K562 (cell line): Measurements from ENCODE around the gene ZNF775. TPM values are rescaled to one million over a fixed set of nuclear protein-coding genes. Genes with fewer than 3 reads are reported as not detected.
A peak's percentile ranks its signal among the peaks of the same experiment; 100 is the strongest.

Source experiments
- ATAC-seq: fragments of 200-7000 bp; cut with Tn5 transposase; 3 replicates; pipeline ENCODE4 v1.9.1; 2020; ENCODE audit warnings: moderate library complexity
- BruUV-seq: library from RNA; stranded (reverse); fragments of 400-500 nt; replicated peaks from 2 replicates; lab custom pipeline; 2021; lab: Mats Ljungman, UMichigan
- CTCF ChIA-PET: fragments of 300-600 bp; formaldehyde crosslinking; extraction: SDS; loops from one replicate; lab custom pipeline; 2021; ENCODE audit warnings: low intra/inter-chr PET ratio; lab: Yijun Ruan, JAX
- POLR2A ChIA-PET: fragments of 300-600, 350-650 bp; sonication (Branson Sonifier 250); formaldehyde crosslinking; extraction: SDS; loops from one replicate; lab custom pipeline; 2021; ENCODE audit warnings: antibody characterized with exemption, inconsistent platforms; lab: Yijun Ruan, JAX
- DNase-seq, 4 experiments: peaks; one replicate each; pipeline versions ENCODE4 v3.0.0 to v3.0.0-alpha.2; 2011 to 2018; ENCODE audit warnings: low spot score in 3 of 4, mixed read lengths in 3 of 4; ENCODE audit errors: extremely low read depth in 1 of 4
- FAIRE-seq: peaks from 2 replicates; lab custom pipeline; 2011; peaks lifted over from hg19 to GRCh38; lab: Jason Lieb, UNC
- H2AFZ ChIP-seq: 2 replicates; pipeline ENCODE4 v1.6.0; 2011; ENCODE audit warnings: low read depth, low read length, control low read depth, inconsistent platforms
- H3K27ac ChIP-seq: fragments of 200-600 bp; 3 replicates; pipeline ENCODE4 v1.8.0; 2011; ENCODE audit warnings: low read depth, mild to moderate bottlenecking, control low read depth, inconsistent platforms, low read length, moderate library complexity, mixed read lengths; ENCODE audit errors: extremely low read depth
- H3K27me3 ChIP-seq, 2 experiments: fragments of 300-600 bp in 1 of 2; 2 replicates in 1 of 2; 3 replicates in 1 of 2; pipeline versions ENCODE4 v1.6.0 to v1.8.0; 2011; ENCODE audit warnings: inconsistent platforms in 2 of 2, low read length in 2 of 2, mild to moderate bottlenecking in 1 of 2, mixed read lengths in 1 of 2, moderate library complexity in 1 of 2; ENCODE audit not compliant: control insufficient read depth in 2 of 2, insufficient read depth in 2 of 2
- H3K36me3 ChIP-seq: fragments of 300-600 bp; 3 replicates; pipeline ENCODE4 v1.8.0; 2011; ENCODE audit warnings: mild to moderate bottlenecking, low read length, inconsistent platforms; ENCODE audit not compliant: control insufficient read depth, insufficient read depth
- H3K4me1 ChIP-seq, 2 experiments: fragments of 200-600 bp in 1 of 2; replicated peaks in 1 of 2; 2 replicates in 1 of 2; 3 replicates in 1 of 2; pipeline versions ENCODE4 v1.5.1 to v1.8.0; 2011; ENCODE audit warnings: inconsistent platforms in 2 of 2, low read length in 2 of 2, mild to moderate bottlenecking in 1 of 2, mixed read lengths in 1 of 2, moderate library complexity in 1 of 2; ENCODE audit not compliant: control insufficient read depth in 2 of 2, insufficient read depth in 2 of 2
- H3K4me2 ChIP-seq: 2 replicates; pipeline ENCODE4 v1.6.1; 2011; ENCODE audit warnings: low read length, control low read depth, inconsistent platforms, mixed read lengths; ENCODE audit not compliant: insufficient read depth
- H3K4me3 ChIP-seq: fragments of 200-600 bp; sonication (generic), shearing (Covaris generic); 2 replicates; pipeline ENCODE4 v1.5.1; 2016; ENCODE audit warnings: control low read depth, inconsistent platforms
- H3K79me2 ChIP-seq: fragments of 200-600 bp; 3 replicates; pipeline ENCODE4 v1.8.0; 2011; ENCODE audit warnings: low read length, inconsistent platforms; ENCODE audit not compliant: control insufficient read depth, insufficient read depth
- H3K9ac ChIP-seq, 2 experiments: 2 replicates each; pipeline versions ENCODE4 v1.6.0 to v1.6.1; 2011; ENCODE audit warnings: low read depth in 2 of 2, low read length in 2 of 2, control low read depth in 1 of 2, inconsistent platforms in 1 of 2, mild to moderate bottlenecking in 1 of 2, mixed read lengths in 1 of 2; ENCODE audit not compliant: insufficient read depth in 1 of 2
- H3K9me1 ChIP-seq: one replicate; pipeline ENCODE4 v1.6.0; 2011; ENCODE audit warnings: inconsistent platforms, mild to moderate bottlenecking, low read length, moderate library complexity; ENCODE audit not compliant: control insufficient read depth, insufficient read depth
- H3K9me3 ChIP-seq: replicated peaks from 2 replicates; pipeline ENCODE4 v1.5.1; 2011; ENCODE audit warnings: low read depth, low read length, inconsistent platforms; ENCODE audit not compliant: control insufficient read depth, insufficient read depth
- H4K20me1 ChIP-seq: replicated peaks from 2 replicates; pipeline ENCODE4 v1.6.1; 2011; ENCODE audit warnings: low read length, inconsistent platforms, mixed read lengths; ENCODE audit not compliant: control insufficient read depth, insufficient read depth
- CTBP1 ChIP-seq: fragments of 450-650 bp; IDR thresholded peaks from 2 replicates; pipeline ENCODE4 v1.6.1; 2016; ENCODE audit warnings: borderline replicate concordance
- HMGN3 ChIP-seq: IDR thresholded peaks from 2 replicates; pipeline ENCODE4 v1.6.1; 2011; ENCODE audit warnings: borderline replicate concordance, low read depth, mild to moderate bottlenecking, mixed read lengths, low read length; ENCODE audit not compliant: insufficient read length; ENCODE audit errors: extremely low read depth
- PCBP1 ChIP-seq: fragments of 200-400 bp; formaldehyde crosslinking; IDR thresholded peaks from 2 replicates; pipeline ENCODE4 v1.6.1; 2018; ENCODE audit warnings: mild to moderate bottlenecking, low read depth, low read length; ENCODE audit not compliant: poor library complexity, severe bottlenecking
- ZC3H8 ChIP-seq: fragments of 450-650 bp; IDR thresholded peaks from 2 replicates; pipeline ENCODE4 v1.6.1; 2017
- ZNF124 ChIP-seq: sonication (generic); formaldehyde crosslinking; IDR thresholded peaks from 2 replicates; pipeline ENCODE4 v1.8.1; 2022; ENCODE audit warnings: missing genetic modification reagents
- WGBS: fragments of 100-300 bp; shearing (Covaris generic); methylation state at CpG from one replicate; pipeline ENCODE4 v1.1.6; 2016; ENCODE audit warnings: low coverage, mixed read lengths; ENCODE audit not compliant: insufficient coverage; ENCODE audit errors: missing lambda C conversion rate; 5-methylcytosine and 5-hydroxymethylcytosine counted together
- in situ Hi-C: fragments of 300-500 bp; cut with MboI; formaldehyde crosslinking; loops from 4 replicates; pipeline ENCODE4 v1.15.0; 2018; ENCODE audit warnings: inconsistent platforms, mixed read lengths
- intact Hi-C: fragments of 100-400 bp; cut with micrococcal nuclease; formaldehyde crosslinking; loops from 2 replicates; pipeline ENCODE4 v1.14.2; 2022
- polyA plus RNA-seq, 8 experiments: library from polyadenylated mRNA; depleted of rRNA in 4 of 8; stranded (reverse) in 5 of 8; unstranded in 3 of 8; fragments of >200 nt; fragmentation: Nextera tagmentation in 2 of 8; fragmentation: Illumina TruSeq in 1 of 8; extraction: Ambion mirVana in 2 of 8; extraction: Trizol in 1 of 8; gene quantifications; 2 replicates each; pipeline versions ENCODE4 v1.2.1 to v1.2.3, GENCODE V29; 2011 to 2014; ENCODE audit warnings: inconsistent platforms in 1 of 8, missing spikeins in 1 of 8
- total RNA-seq, 7 experiments: library from RNA; depleted of rRNA in 6 of 7; stranded (reverse); fragments of >200 nt in 6 of 7; fragmentation: Illumina TruSeq in 2 of 7; extraction: Trizol in 2 of 7; gene quantifications; 2 replicates each; pipeline versions ENCODE4 v1.2.1 to v1.2.3, GENCODE V29; 2011 to 2021; ENCODE audit warnings: low replicate concordance in 1 of 7
- TF ChIP-seq, protein P1 (sequence below): sonication (generic); formaldehyde crosslinking; IDR thresholded peaks from 2 replicates; pipeline ENCODE4 v1.9.0; 2022; ENCODE audit warnings: mild to moderate bottlenecking, missing genetic modification reagents
- TF ChIP-seq, protein P2 (sequence below): fragments of 450-650 bp; IDR thresholded peaks from 2 replicates; pipeline ENCODE4 v1.7.1; 2018; ENCODE audit warnings: mild to moderate bottlenecking, low read depth; ENCODE audit not compliant: partially characterized antibody

The ZNF775 gene
- total and polyA plus RNA-seq, 9 of the 15 experiments (the other 6 are each of a cell fraction or from before 2014, with no cell fraction given), result 0.04 to 18.7 (median 4.9) TPM

DNA sequence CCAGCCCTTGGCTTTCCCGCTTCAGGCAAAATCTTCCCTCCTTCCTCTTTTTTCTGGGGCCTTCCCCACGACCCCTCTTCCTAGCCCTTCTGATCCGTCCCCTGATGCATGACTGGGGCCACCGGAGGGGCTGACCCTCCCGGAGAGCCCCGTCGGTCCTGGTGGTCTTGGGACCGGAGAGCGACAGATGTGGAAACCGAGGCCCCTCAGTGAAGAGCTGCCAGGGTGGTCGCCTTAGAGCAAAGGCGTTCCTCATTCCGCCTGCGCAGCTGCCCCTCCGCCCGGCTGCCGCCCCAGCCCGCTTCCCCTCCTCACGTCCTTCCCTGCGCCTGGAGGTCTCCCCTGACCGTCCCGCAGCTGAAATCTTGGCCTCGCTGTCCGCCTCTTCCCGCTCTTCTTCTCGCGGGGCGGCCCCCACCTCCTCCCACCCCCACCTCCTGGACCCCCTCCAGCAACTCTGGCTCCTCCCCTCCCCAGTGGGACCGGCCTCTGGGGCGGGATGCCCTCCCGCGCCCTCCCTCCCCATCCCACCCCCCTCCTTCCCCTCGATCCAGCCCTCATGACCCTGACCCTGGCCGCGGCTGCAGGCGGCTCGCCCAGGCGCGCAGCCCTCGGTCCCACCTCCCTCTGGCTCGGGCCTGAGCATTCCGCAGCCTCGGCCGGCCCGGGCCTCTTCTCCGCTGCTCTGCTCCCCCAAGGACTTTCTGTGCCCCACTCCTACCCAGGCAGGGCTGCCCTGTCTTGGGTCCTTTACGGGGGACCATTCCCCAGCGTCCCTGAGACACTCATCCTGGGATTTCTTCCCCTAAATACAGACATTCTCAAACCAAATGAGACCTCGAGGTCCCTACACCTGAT lies 37.6 kb upstream of the ZNF775 start, which contains the start of gene RARRES2:
Gene RARRES2, minus strand, starts transcription at position 367 of the 858 bp plus-strand sequence. CDS start 1,020 bp downstream, outside the sequence.
- H3K4me3 ChIP-seq, result no peak within 1 kb of the TSS
- H3K4me2 ChIP-seq, result no peak within 1 kb of the TSS
- peak within 1 kb of the TSS in 1 of 2 experiments; percentile 69; a peak in 2 of 4 replicates for H3K9ac ChIP-seq
- DNase-seq (peak in 2 of 4 experiments; percentile 56 to 58), FAIRE-seq (no peak), ATAC-seq (peak; percentile 36)
- no TSS peak for BruUV-seq
- H3K27ac ChIP-seq, result no peak within 1 kb of the TSS
- H2AFZ ChIP-seq, result peak within 1 kb of the TSS; percentile 3; the same call in 1 of the 2 replicates
- peaks cover 11 to 19% of the 10 kb centered on the region in 2 experiments; a peak in 4 of 5 replicates for H3K27me3 ChIP-seq
- peaks cover under 1% of the 10 kb centered on the region for H3K9me1 ChIP-seq
- TF ChIP-seq ZC3H8 (no peak), HMGN3 (peak; percentile 14), ZNF124 (CRISPR knock-in tag) (peak; percentile 35; the same call in 1 of the 2 replicates), CTBP1 (no peak), PCBP1 (peak; percentile 64)
- TF ChIP-seq, protein P1, sequence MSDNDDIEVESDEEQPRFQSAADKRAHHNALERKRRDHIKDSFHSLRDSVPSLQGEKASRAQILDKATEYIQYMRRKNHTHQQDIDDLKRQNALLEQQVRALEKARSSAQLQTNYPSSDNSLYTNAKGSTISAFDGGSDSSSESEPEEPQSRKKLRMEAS (CRISPR knock-in tag), result 0 out of 2 replicates have a peak, but pooled peaks have one; percentile 11
- TF ChIP-seq, protein P2, sequence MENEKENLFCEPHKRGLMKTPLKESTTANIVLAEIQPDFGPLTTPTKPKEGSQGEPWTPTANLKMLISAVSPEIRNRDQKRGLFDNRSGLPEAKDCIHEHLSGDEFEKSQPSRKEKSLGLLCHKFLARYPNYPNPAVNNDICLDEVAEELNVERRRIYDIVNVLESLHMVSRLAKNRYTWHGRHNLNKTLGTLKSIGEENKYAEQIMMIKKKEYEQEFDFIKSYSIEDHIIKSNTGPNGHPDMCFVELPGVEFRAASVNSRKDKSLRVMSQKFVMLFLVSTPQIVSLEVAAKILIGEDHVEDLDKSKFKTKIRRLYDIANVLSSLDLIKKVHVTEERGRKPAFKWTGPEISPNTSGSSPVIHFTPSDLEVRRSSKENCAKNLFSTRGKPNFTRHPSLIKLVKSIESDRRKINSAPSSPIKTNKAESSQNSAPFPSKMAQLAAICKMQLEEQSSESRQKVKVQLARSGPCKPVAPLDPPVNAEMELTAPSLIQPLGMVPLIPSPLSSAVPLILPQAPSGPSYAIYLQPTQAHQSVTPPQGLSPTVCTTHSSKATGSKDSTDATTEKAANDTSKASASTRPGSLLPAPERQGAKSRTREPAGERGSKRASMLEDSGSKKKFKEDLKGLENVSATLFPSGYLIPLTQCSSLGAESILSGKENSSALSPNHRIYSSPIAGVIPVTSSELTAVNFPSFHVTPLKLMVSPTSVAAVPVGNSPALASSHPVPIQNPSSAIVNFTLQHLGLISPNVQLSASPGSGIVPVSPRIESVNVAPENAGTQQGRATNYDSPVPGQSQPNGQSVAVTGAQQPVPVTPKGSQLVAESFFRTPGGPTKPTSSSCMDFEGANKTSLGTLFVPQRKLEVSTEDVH, result no peak
- no peaks in the 10 kb centered on the region for H3K79me2 ChIP-seq
- ChIA-PET POLR2A (interaction anchor here (1.4 kb wide), 1 partner anchor 16 kb away, joined by 6 read pairs; no protein-coding TSS in a partner anchor), CTCF (interaction anchor here (0.5 kb wide), 1 partner anchor 27 kb away, joined by 3 read pairs; no protein-coding TSS in a partner anchor)
- 45% methylated on average over 32 of the region's 49 CpGs for WGBS
- peaks cover 5% of the 10 kb centered on the region; the same call in 1 of the 2 replicates for H4K20me1 ChIP-seq
- H3K4me1 ChIP-seq, result peaks cover 0 to 36% of the 10 kb centered on the region in 2 experiments; a peak in 3 of 5 replicates
- intact Hi-C loops, result no loop called here
- in situ Hi-C loops, result no loop called here
- no peaks in the 10 kb centered on the region for H3K9me3 ChIP-seq
- peaks cover 15% of the 10 kb centered on the region; the same call in 2 of the 3 replicates for H3K36me3 ChIP-seq
